Left cardiac atrium (tissue), 4 donors: Measurements from ENCODE around the gene NUP133. TPM values are rescaled to one million over a fixed set of nuclear protein-coding genes. Genes with fewer than 3 reads are reported as not detected.
A peak's percentile ranks its signal among the peaks of the same experiment; 100 is the strongest.
"Not testable (repeated sequence)": the region's sequence is repeated elsewhere in the genome, so short reads cannot be mapped to it uniquely, and the experiment has no call there.

Source experiments
- ATAC-seq, 2 donors: fragments of 200-7000 bp; cut with Tn5 transposase; one replicate each; pipeline ENCODE4 v1.9.1; 2020; ENCODE audit warnings: mild to moderate bottlenecking in 2 of 2, moderate library complexity in 2 of 2
- DNase-seq: peaks from one replicate; pipeline ENCODE4 v3.0.0-alpha.2; 2020
- intact Hi-C, 2 donors: fragments of 100-400 bp; cut with DNase I; formaldehyde crosslinking; loops; one replicate each; pipeline versions ENCODE4 v1.14.1 to v1.15.1; 2022 to 2023
- total RNA-seq, 2 donors: library from RNA; stranded (reverse); fragmentation: NEBNext Ultra II Directional; extraction: Animal tissue kit (Norgen Biotek cat#: 25700); gene quantifications; one replicate each; pipeline ENCODE4 v1.2.1, GENCODE V29; 2021
- donor health status: DM: no; HTN: yes; CAD: no.
- donor health status: DM: no; HTN: yes; CAD: no; lungs with severe emphysema.
- donor health status: DM: yes; HTN: yes; CAD: no.
- donor health status: Dilated cardiomyopathy.

NUP133 gene
- total RNA-seq, 2 donors from 2014 or later: 29.4 to 29.8 TPM

DNA sequence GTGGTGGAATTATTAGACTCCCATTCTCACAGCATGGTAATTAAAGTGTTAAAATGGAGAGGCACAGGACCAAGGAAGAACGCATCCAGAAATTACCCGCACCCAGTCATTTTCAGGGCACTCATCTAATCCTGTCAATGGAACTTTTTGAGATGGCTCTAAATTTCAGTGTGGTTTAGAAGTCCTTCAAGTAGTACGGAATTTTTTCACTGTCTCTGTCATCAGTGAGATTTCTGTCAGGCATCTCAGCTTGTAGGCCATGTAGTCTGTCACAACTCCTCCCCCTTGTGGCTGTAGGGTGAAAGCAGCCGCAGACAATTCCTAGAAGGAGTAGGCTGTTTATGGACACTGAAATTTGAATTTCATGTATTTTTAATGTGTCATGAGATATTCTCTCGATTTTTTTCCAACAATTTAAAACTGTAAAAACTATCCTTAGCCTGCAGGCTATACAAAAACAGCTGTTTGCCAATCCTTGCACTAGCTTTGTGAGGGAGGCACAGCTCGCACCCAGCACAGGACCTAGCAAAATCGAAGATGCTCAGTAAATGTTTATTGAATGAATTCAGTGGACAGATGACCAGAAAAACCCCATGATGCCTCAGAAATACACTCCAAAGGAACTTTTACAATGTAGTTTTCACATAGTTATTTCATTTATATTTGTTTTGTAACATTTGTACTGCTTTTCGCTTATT lies 6.6 kb upstream of the NUP133 start:
- DNase-seq: peak; percentile 46
- intact Hi-C loops: loop anchor here in 1 of 2 donors (2.0 kb wide), 1 partner anchor 256 kb away; no protein-coding TSS in a partner anchor
- peak; percentile 78 to 87 for ATAC-seq

GRCh38 chr1:229511625-229512024 lies 3.5 kb upstream of the NUP133 start:
- DNase-seq, intact Hi-C loops, ATAC-seq: not testable (repeated sequence)

GRCh38 chr1:229511201-229511600 lies 3.1 kb upstream of the NUP133 start:
- ATAC-seq, DNase-seq, intact Hi-C loops: not testable (repeated sequence)

DNA sequence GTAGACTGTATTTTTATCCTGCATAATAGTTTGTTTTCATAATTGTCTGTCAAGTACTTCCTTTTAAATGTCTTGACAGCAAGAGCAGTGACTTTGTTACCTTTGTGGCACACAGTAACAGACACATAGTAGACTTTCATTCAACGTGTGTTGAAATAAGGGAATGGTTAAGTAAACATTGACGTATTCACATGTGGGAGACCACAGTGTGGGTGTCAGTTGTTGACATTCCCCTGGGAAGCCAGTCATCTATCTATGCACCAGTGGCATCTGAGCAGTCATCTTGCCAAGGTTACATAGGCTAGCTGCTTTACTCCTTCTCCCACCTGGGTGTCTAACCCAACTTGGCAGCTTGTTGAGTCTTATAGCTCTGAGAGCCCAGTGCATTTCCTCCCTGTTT lies 1.4 kb upstream of the NUP133 start:
- DNase-seq: no peak
- no peak for ATAC-seq
- intact Hi-C loops: loop anchor here in 1 of 2 donors (10.0 kb wide), 1 partner anchor 245 kb away; no protein-coding TSS in a partner anchor

- intact Hi-C loops: loop anchor here in 1 of 2 donors (10.0 kb wide), 1 partner anchor 244 kb away; no protein-coding TSS in a partner anchor
- DNase-seq (no peak), ATAC-seq (peak in 1 of 2 donors; percentile 5)
These were observed 739 bp upstream of the NUP133 start for GRCh38 chr1:229508823-229509337.

DNA sequence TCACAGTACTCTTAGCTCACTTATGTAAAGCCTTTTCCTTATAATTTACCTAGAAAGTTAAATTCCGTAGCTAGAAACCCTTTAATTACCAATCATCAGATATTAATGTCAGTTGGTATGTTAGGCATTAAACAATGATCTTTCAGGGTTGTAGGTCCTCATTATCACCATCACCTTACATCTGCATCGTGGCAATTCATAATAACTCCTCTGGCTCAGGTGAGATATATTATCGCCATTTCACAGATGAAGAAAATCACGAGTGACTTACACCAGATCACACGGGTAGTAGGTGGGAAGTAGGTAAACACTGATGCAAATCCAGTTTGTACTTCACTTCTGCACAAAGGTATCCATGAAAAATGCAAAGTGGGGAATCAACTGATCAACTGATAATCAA lies 639 bp downstream of the NUP133 start:
- intact Hi-C loops: loop anchor here in 1 of 2 donors (10.0 kb wide), 1 partner anchor 243 kb away; no protein-coding TSS in a partner anchor
- no peak for ATAC-seq

GRCh38 chr1:229506633-229507032 lies 1.5 kb downstream of the NUP133 start:
- DNase-seq: no peak
- no peak for ATAC-seq
- intact Hi-C loops: loop anchor here in 1 of 2 donors (10.0 kb wide), 1 partner anchor 242 kb away; no protein-coding TSS in a partner anchor

More for the DNA sequence above, 639 bp downstream of the NUP133 start:
- no peak for DNase-seq

- intact Hi-C loops: no loop called here
- no peak for ATAC-seq
- DNase-seq: no peak
These were observed 12.4 kb downstream of the NUP133 start for GRCh38 chr1:229495782-229496181.

DNA sequence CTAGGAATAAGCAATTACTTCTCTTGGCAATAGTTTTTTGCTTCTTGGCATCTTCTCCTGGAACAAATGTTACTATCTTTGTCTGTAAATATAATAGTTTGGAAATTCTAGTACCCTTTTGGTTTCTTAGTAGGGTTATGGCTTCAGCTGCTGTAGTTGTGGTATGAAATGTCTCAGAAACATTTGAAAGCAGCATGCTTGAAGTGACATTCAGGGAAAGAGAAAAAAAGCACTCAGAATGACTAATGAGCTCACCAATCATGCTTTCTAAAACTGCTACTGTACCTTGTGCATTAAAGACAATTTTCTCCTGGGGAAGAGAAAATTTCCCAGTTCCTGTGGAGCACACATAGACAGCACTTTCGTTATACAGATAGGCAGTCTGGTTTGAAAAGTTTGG lies 21.0 kb downstream of the NUP133 start:
- intact Hi-C loops: no loop called here
- ATAC-seq: no peak
- DNase-seq: no peak

GRCh38 chr1:229485318-229485717 lies 22.8 kb downstream of the NUP133 start:
- ATAC-seq: no peak
- DNase-seq: no peak
- intact Hi-C loops: no loop called here

- intact Hi-C loops: loop anchor here (1.0 to 5.0 kb wide), 3 partner anchors 110 to 225 kb away; no protein-coding TSS in a partner anchor
- ATAC-seq: no peak
- DNase-seq: no peak
These were observed 25.6 kb downstream of the NUP133 start for GRCh38 chr1:229482511-229482910.

DNA sequence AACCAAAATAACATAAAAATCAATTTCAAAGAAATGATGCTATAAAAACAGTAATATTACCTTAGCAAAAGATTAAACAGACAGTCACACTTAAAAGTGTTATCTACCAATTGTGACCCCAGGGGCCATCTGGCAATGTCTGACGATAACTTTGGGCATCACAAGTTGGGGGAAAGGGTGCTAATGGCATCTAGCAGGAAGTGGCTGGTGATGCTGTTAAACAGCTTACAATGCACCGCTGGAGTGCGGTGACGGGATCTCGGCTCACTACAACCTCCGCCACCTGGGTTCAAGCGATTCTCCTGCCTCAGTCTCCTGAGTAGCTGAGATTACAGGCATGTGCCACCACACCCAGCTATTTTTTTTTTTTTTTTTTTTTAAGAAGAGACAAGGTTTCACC lies 27.6 kb downstream of the NUP133 start:
- ATAC-seq (no peak), DNase-seq (no peak)
- intact Hi-C loops: loop anchor here (5.0 kb wide), 2 partner anchors 108 to 223 kb away; no protein-coding TSS in a partner anchor

- intact Hi-C loops: loop anchor here (5.0 kb wide), 2 partner anchors 108 to 223 kb away; no protein-coding TSS in a partner anchor
- DNase-seq: no peak
- ATAC-seq: peak; percentile 20 to 42
These were observed 28.3 kb downstream of the NUP133 start for GRCh38 chr1:229479660-229480399.

- no peak for ATAC-seq
- no peak for DNase-seq
- intact Hi-C loops: no loop called here
These were observed 29.3 kb downstream of the NUP133 start for GRCh38 chr1:229478852-229479251.

- DNase-seq, intact Hi-C loops, ATAC-seq: not testable (repeated sequence)
These were observed 32.3 kb downstream of the NUP133 start for GRCh38 chr1:229475859-229476258.

GRCh38 chr1:229474509-229474908 lies 33.6 kb downstream of the NUP133 start:
- ATAC-seq (no peak), DNase-seq (no peak)
- intact Hi-C loops: no loop called here

DNA sequence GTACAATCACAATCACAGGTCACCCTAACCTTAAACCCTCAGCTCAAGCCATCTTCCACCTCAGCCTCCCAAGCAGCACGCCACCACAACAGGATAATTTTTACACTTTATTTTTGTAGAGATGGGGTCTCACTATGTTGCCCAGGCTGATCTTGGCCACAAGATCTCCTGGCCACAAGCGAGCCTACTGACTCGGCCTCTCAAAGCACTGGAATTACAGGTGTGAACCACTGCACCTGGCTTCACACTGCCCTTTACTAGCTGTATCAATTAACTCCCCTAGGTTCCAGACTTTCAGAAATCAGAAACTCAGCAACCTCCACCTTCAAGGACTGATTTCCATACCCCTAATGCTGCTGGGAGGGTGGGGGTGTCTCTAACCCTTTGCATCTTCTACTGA lies 37.0 kb downstream of the NUP133 start:
- DNase-seq: no peak
- no peak for ATAC-seq
- intact Hi-C loops: no loop called here

GRCh38 chr1:229470406-229471043 lies 37.6 kb downstream of the NUP133 start:
- DNase-seq (no peak), ATAC-seq (no peak)
- intact Hi-C loops: no loop called here

DNA sequence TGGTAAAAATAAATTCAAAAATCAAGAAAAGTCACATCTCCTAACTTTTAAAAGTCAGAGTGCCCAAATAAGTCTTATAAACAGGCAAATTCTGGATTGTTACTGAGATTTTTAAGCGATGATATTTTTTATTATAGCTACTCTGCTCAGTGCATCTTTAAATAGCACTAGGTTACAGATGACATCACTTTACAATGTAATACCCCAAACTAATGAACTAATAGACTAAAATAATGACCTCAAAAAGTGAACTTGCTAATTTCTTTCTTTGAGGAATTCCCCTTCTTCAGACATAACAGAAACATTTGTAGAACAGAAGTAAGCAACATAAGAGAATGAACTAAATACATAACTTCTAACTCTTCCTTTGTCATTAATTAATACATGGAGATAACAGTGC lies 41.3 kb downstream of the NUP133 start:
- ATAC-seq (no peak), DNase-seq (no peak)
- intact Hi-C loops: loop anchor here in 1 of 2 donors (10.0 kb wide), 1 partner anchor 102 kb away; no protein-coding TSS in a partner anchor
